ENCODE measurements around the gene TMEM86A. TPM values are rescaled to one million over a fixed set of nuclear protein-coding genes. Genes with fewer than 3 reads are reported as not detected.

TMEM86A gene
- total and polyA plus RNA-seq, 2 of the 4 experiments (the other 2 are of a cell fraction), result 0.31 to 0.36 TPM

GRCh38 chr11:18703001-18703763, 4.6 kb downstream of the TMEM86A start:
- in situ Hi-C loops (cut with MboI; ENCODE audit: low sequenced_read_pairs), result no loop called here
- BruUV-seq (replicated peaks), result no TSS peak
- ChIA-PET POLR2A (ENCODE audit: unreplicated experiment) (no interaction called here), CTCF (no interaction called here)
- TF ChIP-seq MXI1 (IDR thresholded peaks at IDR 0.05; ENCODE audit: borderline replicate concordance, low read depth, low read length) (no peak), CHD1 (IDR thresholded peaks at IDR 0.05; ENCODE audit: low read depth, low read length) (no peak), RFX5 (IDR thresholded peaks at IDR 0.05; ENCODE audit: low read depth, low read length) (no peak), MAZ (IDR thresholded peaks at IDR 0.05; ENCODE audit: borderline replicate concordance, low read depth, low read length) (no peak), USF2 (IDR thresholded peaks at IDR 0.05; ENCODE audit: low read depth, low read length) (no peak), SMC3 (IDR thresholded peaks at IDR 0.05; ENCODE audit: low read depth, low read length) (no peak), RCOR1 (IDR thresholded peaks at IDR 0.05; ENCODE audit: insufficient replicate concordance, low read length) (no peak), CEBPB (IDR thresholded peaks at IDR 0.05; ENCODE audit: low read depth, low read length) (no peak), NFE2L2 (IDR thresholded peaks at IDR 0.05; ENCODE audit: low read depth, low read length) (no peak), RAD21 (IDR thresholded peaks at IDR 0.05; ENCODE audit: low read length) (no peak), CTCF (conservative IDR thresholded peaks at IDR 0.05; ENCODE audit: low read depth, low read length) (no peak)
- Histone ChIP-seq H3K79me1 (ENCODE audit: low read depth in 1 of 2, low read length in 2 of 2) (no peaks in the 10 kb centered on the region), H3K4me2 (ENCODE audit: low read depth, low read length) (no peak overlapping the region), H3K4me3 (ENCODE audit: insufficient read depth, low read depth, low read length) (no peak overlapping the region), H2AK5ac (ENCODE audit: low read depth, low read length) (no peak overlapping the region), H3K9me3 (ENCODE audit: control insufficient read depth, insufficient read depth, low read length) (0 out of 2 replicates have a peak, but pooled peaks cover 2% of the 10 kb centered on the region), H2BK15ac (ENCODE audit: low read depth, low read length) (no peak overlapping the region), H4K8ac (ENCODE audit: low read depth in 2 of 2, low read length in 2 of 2) (no peak overlapping the region), H3K4ac (ENCODE audit: low read depth, low read length) (no peak overlapping the region), H3K56ac (ENCODE audit: extremely low read depth, insufficient read depth, low read length) (no peak overlapping the region), H2BK120ac (ENCODE audit: low read depth, low read length) (no peak overlapping the region), H3K9me1 (ENCODE audit: insufficient read depth, low read length) (peaks cover 4% of the 10 kb centered on the region; the same call in 1 of the 2 replicates), H2BK5ac (ENCODE audit: low read depth, low read length, poor library complexity, severe bottlenecking) (no peak overlapping the region), H3K4me1 (ENCODE audit: control insufficient read depth, insufficient read depth, low read length) (peaks cover 3% of the 10 kb centered on the region), H2AK9ac (replicated peaks; ENCODE audit: low read depth, low read length, poor library complexity) (no peak overlapping the region), H2AFZ (replicated peaks; ENCODE audit: low read length, poor library complexity) (no peak overlapping the region), H3K27ac (ENCODE audit: insufficient read depth, low read length) (no peak overlapping the region), H3K14ac (replicated peaks; ENCODE audit: low read depth, low read length) (no peak overlapping the region), H3K23ac (ENCODE audit: low read depth, low read length) (no peak overlapping the region), H4K5ac (ENCODE audit: low read depth, low read length) (no peak overlapping the region), H3K18ac (ENCODE audit: low read depth, low read length) (no peak overlapping the region), H2BK20ac (ENCODE audit: low read depth, low read length) (no peak overlapping the region), H3K9ac (ENCODE audit: low read depth, low read length) (no peak overlapping the region), H3K36me3 (ENCODE audit: control insufficient read depth, insufficient read depth, low read length) (no peaks in the 10 kb centered on the region), H3K27me3 (ENCODE audit: control insufficient read depth, insufficient read depth, low read length) (peaks cover 42% of the 10 kb centered on the region), H4K91ac (ENCODE audit: insufficient read depth, low read depth, low read length) (no peak overlapping the region), H4K20me1 (ENCODE audit: insufficient read depth, low read length) (no peaks in the 10 kb centered on the region)
- ATAC-seq (ENCODE audit: low read depth) (no peak), DNase-seq (no peak)
- no CpG with 5 or more reads among the region's 2 CpGs for WGBS, 2 experiments (ENCODE audit: extremely low coverage in 2 of 2, insufficient read length in 1 of 2)
- dilution Hi-C loops (cut with HindIII; ENCODE audit: low sequenced_read_pairs, unreplicated experiment), result no loop called here
- intact Hi-C loops (cut with micrococcal nuclease), result no loop called here

All from IMR-90 (cell line).